Fibroblast of lung (primary cell): Measurements from ENCODE around the gene CC2D1A. TPM values are rescaled to one million over a fixed set of nuclear protein-coding genes. Genes with fewer than 3 reads are reported as not detected.

Experiments
- DNase-seq, 2 donors: peaks; one replicate each; pipeline versions ENCODE4 v3.0.0 to v3.0.0-alpha.2; 2010; ENCODE audit warnings: low read depth in 2 of 2
- H2AFZ ChIP-seq: 2 replicates; pipeline ENCODE4 v1.5.1; 2012; ENCODE audit warnings: low read length, control low read depth, inconsistent platforms
- H3K27ac ChIP-seq: 2 replicates; pipeline ENCODE4 v1.5.1; 2011; ENCODE audit warnings: low read length, control low read depth; ENCODE audit not compliant: insufficient read depth
- H3K27me3 ChIP-seq: 2 replicates; pipeline ENCODE4 v1.5.1; 2011; ENCODE audit warnings: mild to moderate bottlenecking, low read length; ENCODE audit not compliant: control insufficient read depth, insufficient read depth
- H3K36me3 ChIP-seq: 2 replicates; pipeline ENCODE4 v1.5.1; 2011; ENCODE audit warnings: low read length; ENCODE audit not compliant: control insufficient read depth, insufficient read depth
- H3K4me1 ChIP-seq: 2 replicates; pipeline ENCODE4 v1.5.1; 2011; ENCODE audit warnings: low read length; ENCODE audit not compliant: control insufficient read depth, insufficient read depth; ENCODE audit errors: extremely low read depth
- H3K4me2 ChIP-seq: 2 replicates; pipeline ENCODE4 v1.5.1; 2011; ENCODE audit warnings: low read length, control low read depth; ENCODE audit not compliant: insufficient read depth; ENCODE audit errors: extremely low read depth
- H3K4me3 ChIP-seq, 4 experiments: fragments of 200-600 bp in 1 of 4; sonication (generic) in 1 of 4; replicated peaks in 1 of 4; 2 replicates each; pipeline ENCODE4 v1.5.1; 2011 to 2016; ENCODE audit warnings: low read length in 4 of 4, low read depth in 3 of 4, mild to moderate bottlenecking in 3 of 4, control low read depth in 2 of 4, inconsistent platforms in 1 of 4, mixed read lengths in 1 of 4; ENCODE audit not compliant: insufficient read depth in 1 of 4; ENCODE audit errors: control extremely low read depth in 1 of 4
- H3K79me2 ChIP-seq: 2 replicates; pipeline ENCODE4 v1.5.1; 2012; ENCODE audit warnings: mild to moderate bottlenecking, low read length, inconsistent platforms; ENCODE audit not compliant: control insufficient read depth, insufficient read depth
- H3K9ac ChIP-seq: 2 replicates; pipeline ENCODE4 v1.5.1; 2011; ENCODE audit warnings: mild to moderate bottlenecking, low read length, control low read depth; ENCODE audit not compliant: insufficient read depth
- H3K9me3 ChIP-seq: 2 replicates; pipeline ENCODE4 v1.5.1; 2012; ENCODE audit warnings: low read depth, low read length; ENCODE audit not compliant: control insufficient read depth, insufficient read depth
- H4K20me1 ChIP-seq: 2 replicates; pipeline ENCODE4 v1.5.1; 2011; ENCODE audit warnings: low read length; ENCODE audit not compliant: control insufficient read depth, insufficient read depth; ENCODE audit errors: extremely low read depth
- EZH2 ChIP-seq: IDR thresholded peaks from 2 replicates; pipeline ENCODE4 v1.5.1; 2012; ENCODE audit warnings: low read length, control low read depth, mild to moderate bottlenecking; ENCODE audit errors: missing control alignments
- polyA plus RNA-seq, 2 donors: library from polyadenylated mRNA; depleted of rRNA in 1 of 2; stranded (reverse) in 1 of 2; unstranded in 1 of 2; fragments of >200 nt; gene quantifications; 2 replicates each; pipeline ENCODE4 v1.2.1, GENCODE V29; 2011 to 2012; ENCODE audit warnings: missing spikeins in 1 of 2
- total RNA-seq: library from RNA; depleted of rRNA; stranded (reverse); fragments of >200 nt; gene quantifications from 2 replicates; pipeline ENCODE4 v1.2.1, GENCODE V29; 2014
- TF ChIP-seq, protein P1 (sequence below), 2 donors: IDR thresholded peaks in 1 of 2; conservative IDR thresholded peaks in 1 of 2; 1 replicate in 1 of 2; 2 replicates in 1 of 2; pipeline ENCODE4 v1.5.1; 2011 to 2012; ENCODE audit warnings: low read length in 2 of 2, control low read depth in 1 of 2, inconsistent platforms in 1 of 2, low read depth in 1 of 2, mild to moderate bottlenecking in 1 of 2

The CC2D1A gene
- total and polyA plus RNA-seq, 2 donors (not counting 1 experiment from before 2014, with no cell fraction given): 7.0 to 10.6 TPM

DNA sequence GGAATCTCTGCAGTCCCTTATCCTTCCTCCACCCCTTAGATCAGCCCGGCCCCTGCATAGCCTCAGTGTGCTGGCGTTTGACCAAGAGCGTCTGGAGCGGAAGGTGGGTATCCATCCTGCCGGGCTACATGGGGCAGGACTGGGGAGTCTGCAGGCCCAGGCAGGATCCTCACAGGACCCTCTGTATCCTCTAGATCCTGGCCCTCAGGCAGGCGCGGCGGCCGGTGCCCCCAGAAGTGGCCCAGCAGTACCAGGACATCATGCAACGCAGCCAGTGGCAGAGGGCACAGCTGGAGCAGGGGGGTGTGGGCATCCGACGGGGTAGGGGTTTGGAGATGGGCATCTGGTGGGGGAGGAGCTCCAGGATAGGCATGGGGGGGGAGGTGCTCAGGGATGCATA lies 23.3 kb downstream of the CC2D1A start:
- no peak overlapping the region for H2AFZ ChIP-seq
- no peaks in the 10 kb centered on the region for H3K27me3 ChIP-seq
- TF ChIP-seq, protein P1, sequence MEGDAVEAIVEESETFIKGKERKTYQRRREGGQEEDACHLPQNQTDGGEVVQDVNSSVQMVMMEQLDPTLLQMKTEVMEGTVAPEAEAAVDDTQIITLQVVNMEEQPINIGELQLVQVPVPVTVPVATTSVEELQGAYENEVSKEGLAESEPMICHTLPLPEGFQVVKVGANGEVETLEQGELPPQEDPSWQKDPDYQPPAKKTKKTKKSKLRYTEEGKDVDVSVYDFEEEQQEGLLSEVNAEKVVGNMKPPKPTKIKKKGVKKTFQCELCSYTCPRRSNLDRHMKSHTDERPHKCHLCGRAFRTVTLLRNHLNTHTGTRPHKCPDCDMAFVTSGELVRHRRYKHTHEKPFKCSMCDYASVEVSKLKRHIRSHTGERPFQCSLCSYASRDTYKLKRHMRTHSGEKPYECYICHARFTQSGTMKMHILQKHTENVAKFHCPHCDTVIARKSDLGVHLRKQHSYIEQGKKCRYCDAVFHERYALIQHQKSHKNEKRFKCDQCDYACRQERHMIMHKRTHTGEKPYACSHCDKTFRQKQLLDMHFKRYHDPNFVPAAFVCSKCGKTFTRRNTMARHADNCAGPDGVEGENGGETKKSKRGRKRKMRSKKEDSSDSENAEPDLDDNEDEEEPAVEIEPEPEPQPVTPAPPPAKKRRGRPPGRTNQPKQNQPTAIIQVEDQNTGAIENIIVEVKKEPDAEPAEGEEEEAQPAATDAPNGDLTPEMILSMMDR (conservative IDR thresholded peaks at IDR 0.05 in 1 of 2, IDR thresholded peaks at IDR 0.05 in 1 of 2; ENCODE audit: low read depth in 1 of 2, low read length in 2 of 2): no peak
- TF ChIP-seq EZH2: no peak
- no peaks in the 10 kb centered on the region for H3K79me2 ChIP-seq
- no peak overlapping the region for H3K4me2 ChIP-seq
- H3K27ac ChIP-seq: no peak overlapping the region
- H3K4me3 ChIP-seq: no peak overlapping the region
- H3K4me1 ChIP-seq: no peaks in the 10 kb centered on the region
- peaks cover 8% of the 10 kb centered on the region for H3K36me3 ChIP-seq
- no peak for DNase-seq
- no peak overlapping the region for H3K9ac ChIP-seq
- no peaks in the 10 kb centered on the region for H3K9me3 ChIP-seq
- no peaks in the 10 kb centered on the region for H4K20me1 ChIP-seq

DNA sequence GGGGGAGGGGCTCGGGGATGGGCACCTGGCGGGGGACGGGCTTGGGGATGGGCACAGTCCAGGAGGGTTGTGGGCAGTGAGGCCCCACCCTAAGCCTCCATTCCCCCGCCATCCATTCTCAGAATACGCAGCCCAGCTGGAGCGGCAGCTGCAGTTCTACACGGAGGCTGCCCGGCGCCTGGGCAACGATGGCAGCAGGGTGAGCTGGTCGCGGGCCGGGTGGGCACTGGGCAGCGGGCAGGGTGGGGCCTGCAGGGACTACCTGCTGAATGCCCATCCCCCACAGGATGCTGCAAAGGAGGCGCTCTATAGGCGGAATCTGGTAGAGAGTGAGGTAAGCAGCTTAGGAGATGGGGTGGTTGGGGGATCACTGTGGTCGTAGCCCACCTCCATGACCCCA lies 24.0 kb downstream of the CC2D1A start:
- Histone ChIP-seq H3K4me2 (no peak overlapping the region), H3K27me3 (no peaks in the 10 kb centered on the region), H3K27ac (no peak overlapping the region), H3K4me3 (no peak overlapping the region), H3K4me1 (no peaks in the 10 kb centered on the region), H2AFZ (no peak overlapping the region), H3K36me3 (peaks cover 8% of the 10 kb centered on the region), H4K20me1 (no peaks in the 10 kb centered on the region), H3K79me2 (no peaks in the 10 kb centered on the region), H3K9me3 (no peaks in the 10 kb centered on the region), H3K9ac (no peak overlapping the region)
- no peak for TF ChIP-seq EZH2
- TF ChIP-seq, protein P1 (conservative IDR thresholded peaks at IDR 0.05 in 1 of 2, IDR thresholded peaks at IDR 0.05 in 1 of 2; ENCODE audit: low read depth in 1 of 2, low read length in 2 of 2): no peak
- DNase-seq: no peak

DNA sequence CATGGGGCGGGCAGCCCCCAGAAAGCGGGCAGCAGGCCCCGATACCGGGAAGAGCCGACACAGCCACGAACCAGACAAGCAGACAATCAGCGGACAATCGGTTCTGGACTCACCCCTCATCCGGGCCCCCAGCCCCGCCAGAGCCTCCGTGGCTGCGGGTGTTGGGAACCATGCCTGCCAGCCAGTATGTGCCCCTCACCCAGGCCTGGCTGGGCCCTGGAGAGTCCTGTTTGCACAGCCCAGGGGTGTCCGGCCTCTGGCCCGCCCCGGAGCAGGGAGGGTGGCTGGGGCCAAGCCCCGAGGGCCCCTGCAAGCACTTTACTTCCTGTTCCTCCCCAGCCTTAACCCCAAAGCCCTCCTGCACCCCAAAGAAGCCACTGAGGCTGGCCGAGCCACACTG lies 24.4 kb downstream of the CC2D1A start:
- Histone ChIP-seq H3K4me3 (no peak overlapping the region), H4K20me1 (no peaks in the 10 kb centered on the region), H3K36me3 (peaks cover 8% of the 10 kb centered on the region), H3K4me1 (no peaks in the 10 kb centered on the region), H3K4me2 (no peak overlapping the region), H3K9ac (no peak overlapping the region), H3K27me3 (no peaks in the 10 kb centered on the region), H2AFZ (no peak overlapping the region), H3K9me3 (no peaks in the 10 kb centered on the region), H3K79me2 (no peaks in the 10 kb centered on the region), H3K27ac (no peak overlapping the region)
- TF ChIP-seq EZH2: no peak
- TF ChIP-seq, protein P1 (conservative IDR thresholded peaks at IDR 0.05 in 1 of 2, IDR thresholded peaks at IDR 0.05 in 1 of 2; ENCODE audit: low read depth in 1 of 2, low read length in 2 of 2): no peak
- DNase-seq: no peak
